Stimulated activated naive CD4-positive, alpha-beta T cell treated with Interleukin-2 at 50 U/mL for 16 hours (primary cell): ENCODE measurements around the gene PTPRM.

Experiments used
- DNase-seq: peaks from one replicate; lab custom pipeline; 2025; lab: John Stamatoyannopoulos, UW

Gene PTPRM

GRCh38 chr18:8362863-8363262, 795.7 kb downstream of the PTPRM start:
- no peak for DNase-seq

DNA sequence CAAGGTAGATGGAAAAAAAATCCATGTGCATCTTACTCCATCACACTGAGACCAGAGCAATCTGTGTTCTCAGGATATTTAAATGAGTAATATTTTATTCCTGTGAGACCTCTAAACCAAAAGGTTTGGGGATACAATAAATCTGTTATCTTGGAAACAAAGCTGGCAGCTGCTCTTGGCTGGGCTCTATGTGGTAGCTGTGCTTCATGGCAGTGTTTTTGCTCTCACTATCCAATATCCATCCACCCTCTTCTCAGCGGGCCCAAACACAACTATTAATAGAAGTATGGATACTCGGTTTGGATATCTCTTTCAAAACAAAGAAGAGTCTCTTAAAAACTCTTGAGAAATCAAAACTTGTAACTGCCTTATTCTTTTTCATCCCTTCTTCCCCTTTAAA, 797.3 kb downstream of the PTPRM start:
- DNase-seq, result no peak

DNA sequence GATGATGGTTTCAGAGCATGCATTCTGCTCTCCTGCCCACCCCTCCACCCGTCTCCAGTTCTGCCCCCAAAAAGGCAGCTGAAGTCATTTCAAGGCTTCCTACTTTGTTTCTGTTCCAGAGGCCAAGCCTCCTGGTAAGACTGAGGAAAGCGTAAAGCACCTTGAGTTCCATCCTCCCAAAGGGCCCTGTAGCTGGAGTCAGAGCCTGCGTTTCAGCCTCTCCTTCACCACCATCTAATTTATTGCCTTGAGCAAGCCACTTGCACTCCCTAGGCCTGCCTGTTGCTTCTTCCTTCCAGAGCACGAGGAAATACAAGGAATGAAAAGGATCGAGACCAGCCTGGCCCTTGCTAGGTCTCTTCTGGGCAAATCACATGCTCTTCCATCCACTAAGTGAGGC, 797.9 kb downstream of the PTPRM start:
- DNase-seq, result no peak

DNA sequence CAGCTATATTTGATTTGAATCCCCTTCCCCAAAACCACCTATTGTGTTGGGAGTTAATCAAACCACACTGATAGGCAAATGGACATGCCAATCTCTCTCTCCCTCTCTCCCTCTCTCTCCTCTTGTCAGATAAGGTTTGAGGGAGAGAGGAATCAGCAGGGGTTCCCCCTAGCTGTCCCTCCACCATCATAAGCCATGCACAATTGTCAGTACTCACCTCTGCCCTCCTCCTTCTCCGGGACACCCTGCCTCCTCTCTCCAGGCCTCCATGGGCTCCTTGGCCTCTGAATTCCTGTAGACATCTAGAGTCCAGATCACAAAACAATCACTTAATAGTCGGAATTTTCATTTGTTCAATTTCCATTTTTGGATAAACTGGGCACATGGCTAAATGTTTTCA, 798.4 kb downstream of the PTPRM start:
- DNase-seq, result no peak

DNA sequence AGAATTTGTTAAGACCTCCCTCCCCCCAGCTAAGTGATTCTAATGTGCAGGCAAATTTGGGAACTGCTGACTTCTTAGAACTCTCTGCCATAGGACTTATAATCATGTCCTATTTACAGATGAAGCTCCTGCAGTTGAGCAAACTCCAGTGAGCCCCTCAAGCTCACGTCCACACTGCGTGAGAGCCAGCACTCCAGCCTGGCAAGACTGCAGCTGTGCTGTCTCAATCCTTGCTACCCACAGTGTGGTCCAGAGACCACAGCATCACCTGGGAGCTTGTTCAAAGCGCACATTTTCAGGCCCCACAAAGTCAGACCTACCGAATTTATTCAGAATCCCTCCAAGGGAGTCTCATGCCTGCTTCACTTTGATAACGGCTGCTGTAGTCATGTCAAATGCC, 799.0 kb downstream of the PTPRM start:
- DNase-seq, result no peak

- DNase-seq, result no peak
These were observed 799.5 kb downstream of the PTPRM start for GRCh38 chr18:8366656-8367055.

DNA sequence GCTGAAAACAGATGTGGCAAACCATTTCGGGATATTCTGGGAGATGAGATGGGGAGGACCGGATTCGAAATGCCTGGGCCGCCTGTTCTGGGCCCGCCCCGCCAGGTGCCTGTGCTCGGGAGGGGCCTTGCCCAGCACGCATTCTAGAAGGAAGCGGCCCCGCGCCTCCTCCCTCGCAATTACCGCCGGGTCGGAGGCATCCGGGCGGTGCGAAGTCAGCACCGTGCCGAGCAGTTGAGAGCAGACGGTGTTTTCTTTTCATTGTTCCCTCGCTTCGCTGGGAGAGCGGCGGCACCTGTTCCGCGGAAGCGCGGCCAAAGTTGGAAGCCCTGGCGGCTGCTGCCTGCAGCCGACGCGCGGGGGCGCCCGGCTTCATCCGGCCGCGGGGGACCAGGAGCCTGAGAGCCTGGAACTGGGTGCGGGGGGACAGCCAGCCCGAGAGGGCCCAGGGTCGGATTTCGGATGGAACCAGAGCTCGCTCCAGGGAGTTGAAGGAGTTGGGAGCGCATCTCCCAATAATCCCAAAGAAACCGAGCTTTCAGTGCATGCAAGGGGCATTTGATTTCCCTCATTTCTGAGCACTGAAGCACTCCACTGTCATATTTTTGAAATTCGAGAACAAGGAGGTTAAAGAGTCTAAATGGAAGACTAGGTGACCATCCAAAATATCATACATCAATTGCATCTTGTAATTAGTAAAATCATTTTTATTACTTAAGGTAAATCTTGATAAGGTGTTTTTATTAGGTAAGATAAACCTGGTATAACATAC, 800.3 kb downstream of the PTPRM start:
- DNase-seq, result no peak

DNA sequence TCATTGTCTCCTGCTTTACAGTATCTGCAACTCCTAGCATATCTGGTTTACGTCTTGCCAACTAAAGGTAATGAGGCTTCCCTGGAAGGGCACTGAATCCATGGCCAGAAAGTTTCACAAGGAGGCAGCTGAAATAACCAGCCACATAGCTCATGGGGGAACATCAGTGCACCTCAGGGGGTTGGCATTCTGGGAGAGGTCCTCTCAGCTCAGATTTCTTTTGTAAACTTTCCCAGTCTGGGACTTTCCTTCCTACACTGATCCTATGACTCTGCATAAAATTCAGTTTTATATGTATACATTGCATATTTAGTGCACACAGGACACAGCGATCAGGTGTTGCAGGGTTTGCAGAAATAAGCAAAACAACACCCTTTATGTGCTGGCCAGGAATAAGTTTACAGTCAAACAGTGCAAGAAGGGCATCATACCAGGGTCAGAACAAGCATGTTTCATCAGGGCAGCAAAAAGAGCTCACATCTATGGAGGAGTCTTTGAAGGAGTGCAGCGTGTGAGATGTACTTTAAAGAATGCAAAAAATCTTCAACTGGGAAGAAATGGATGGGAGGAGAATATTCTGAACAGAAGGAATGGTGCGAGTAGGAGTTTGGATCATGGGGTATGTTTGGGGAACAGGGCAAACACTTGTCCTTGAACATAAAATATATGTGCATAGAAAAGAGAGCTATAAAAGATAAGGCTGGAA, 801.5 kb downstream of the PTPRM start:
- no peak for DNase-seq

DNA sequence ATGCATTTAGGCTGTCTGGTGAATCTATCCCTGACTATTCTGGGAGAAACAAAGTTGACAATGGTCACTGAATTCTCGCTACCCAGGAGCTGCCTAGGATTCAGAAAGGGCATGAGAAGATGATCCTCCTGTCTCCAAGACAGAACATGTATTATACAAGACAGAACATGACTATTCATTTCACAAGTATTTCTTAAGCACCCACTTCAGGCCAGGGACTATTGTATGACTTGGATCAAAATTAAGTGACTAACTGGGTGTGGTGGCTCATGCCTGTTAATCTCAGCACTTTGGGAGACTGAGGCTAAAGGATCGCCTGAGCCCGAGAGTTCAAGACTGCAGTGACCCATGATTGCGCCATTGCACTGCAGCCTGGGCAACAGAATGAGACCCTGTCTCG, 806.4 kb downstream of the PTPRM start:
- DNase-seq, result no peak

DNA sequence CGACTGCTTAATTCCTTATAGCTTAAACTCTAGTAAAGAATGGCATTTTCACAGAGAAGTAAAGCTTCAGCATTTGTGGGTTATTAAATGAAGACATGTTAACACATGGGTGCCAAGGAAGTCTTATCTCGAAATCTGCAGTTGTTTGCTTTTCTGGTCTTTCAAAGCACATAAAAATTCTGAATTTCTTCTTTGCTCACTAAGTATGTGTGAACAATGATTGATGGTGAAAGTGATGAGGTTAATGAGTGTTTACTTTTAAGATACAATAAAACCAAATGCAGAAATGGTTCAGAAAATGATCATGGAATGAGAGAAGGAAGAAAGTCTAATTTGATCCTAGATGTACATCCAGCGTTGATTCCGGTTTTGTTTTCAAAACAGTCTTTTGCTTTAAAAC, 807.6 kb downstream of the PTPRM start:
- no peak for DNase-seq

- no peak for DNase-seq
These were observed 808.1 kb downstream of the PTPRM start for GRCh38 chr18:8375249-8375648.

DNA sequence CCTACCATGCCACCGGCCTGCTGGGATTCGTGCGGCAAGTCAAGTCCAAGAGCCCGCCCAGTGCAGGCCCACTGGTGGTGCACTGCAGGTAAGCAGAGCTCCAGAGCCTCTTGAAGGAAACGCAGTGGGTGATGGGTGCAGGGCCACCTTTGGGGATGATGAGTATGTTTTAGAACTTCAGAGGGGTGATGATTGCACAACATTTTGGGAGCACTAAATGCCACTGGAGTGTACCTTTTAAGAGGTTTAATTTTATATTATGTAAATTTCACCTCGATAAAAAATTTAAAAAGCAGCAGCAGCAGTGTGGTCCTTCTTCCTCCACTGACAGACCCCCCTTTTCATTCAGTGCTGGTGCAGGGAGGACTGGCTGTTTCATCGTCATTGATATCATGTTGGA, 809.0 kb downstream of the PTPRM start:
- DNase-seq, result no peak

DNA sequence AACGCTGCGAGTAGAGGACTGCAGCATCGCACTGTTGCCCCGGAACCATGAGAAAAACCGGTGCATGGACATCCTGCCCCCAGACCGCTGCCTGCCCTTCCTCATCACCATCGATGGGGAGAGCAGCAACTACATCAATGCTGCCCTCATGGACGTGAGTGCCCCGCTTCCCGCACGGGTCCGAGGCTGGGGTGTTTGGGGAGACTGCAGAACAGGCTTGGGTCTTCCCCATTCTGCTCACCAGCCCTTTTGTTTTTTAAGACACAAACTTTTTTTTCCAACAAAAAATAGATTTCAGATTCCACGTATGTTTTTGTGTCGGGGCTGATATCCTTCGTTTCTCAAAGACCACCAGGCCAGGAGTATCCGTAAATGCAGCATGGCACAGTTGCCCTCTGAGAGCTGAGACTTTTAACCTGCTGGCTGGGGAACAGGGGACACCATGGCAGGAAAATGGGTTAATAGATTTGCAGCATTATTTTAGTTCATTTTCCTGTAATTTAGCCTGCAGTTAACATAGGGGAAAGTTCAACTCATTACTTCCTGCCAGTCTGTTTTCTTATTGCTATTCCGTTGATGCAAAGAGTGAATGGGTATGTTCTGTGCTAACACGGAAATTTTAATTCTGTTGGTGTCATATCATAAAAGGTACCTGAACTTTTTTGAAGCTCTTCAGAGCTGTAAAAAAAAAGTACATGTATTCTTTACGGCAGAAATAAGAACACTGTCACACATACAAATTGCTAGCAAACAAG, 812.2 kb downstream of the PTPRM start:
- no peak for DNase-seq

DNA sequence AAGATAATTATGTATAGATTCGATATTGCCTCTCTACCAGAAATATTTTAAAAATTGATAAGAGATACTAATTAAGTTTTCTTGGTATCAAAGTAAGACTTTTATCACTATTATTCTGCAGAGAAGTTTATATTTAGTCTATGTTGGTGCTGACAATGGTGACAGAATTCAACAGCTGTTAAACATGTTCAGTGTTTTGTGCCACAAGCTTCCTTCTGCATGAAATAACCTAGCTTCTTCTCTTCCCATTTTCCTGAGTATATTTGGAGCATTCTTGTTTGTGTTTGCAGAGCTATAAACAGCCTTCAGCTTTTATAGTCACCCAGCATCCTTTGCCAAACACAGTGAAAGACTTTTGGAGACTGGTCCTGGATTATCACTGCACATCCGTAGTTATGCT, 812.9 kb downstream of the PTPRM start:
- DNase-seq, result no peak

GRCh38 chr18:8380926-8381325, 813.8 kb downstream of the PTPRM start:
- DNase-seq, result no peak

GRCh38 chr18:8381821-8382459, 814.8 kb downstream of the PTPRM start:
- DNase-seq, result no peak

GRCh38 chr18:8385400-8385799, 818.3 kb downstream of the PTPRM start:
- no peak for DNase-seq

- DNase-seq, result no peak
These were observed 819.7 kb downstream of the PTPRM start for GRCh38 chr18:8386669-8387380.

- DNase-seq, result no peak
These were observed 822.5 kb downstream of the PTPRM start for GRCh38 chr18:8389391-8390340.

GRCh38 chr18:8391068-8391467, 824.0 kb downstream of the PTPRM start:
- DNase-seq, result no peak

DNA sequence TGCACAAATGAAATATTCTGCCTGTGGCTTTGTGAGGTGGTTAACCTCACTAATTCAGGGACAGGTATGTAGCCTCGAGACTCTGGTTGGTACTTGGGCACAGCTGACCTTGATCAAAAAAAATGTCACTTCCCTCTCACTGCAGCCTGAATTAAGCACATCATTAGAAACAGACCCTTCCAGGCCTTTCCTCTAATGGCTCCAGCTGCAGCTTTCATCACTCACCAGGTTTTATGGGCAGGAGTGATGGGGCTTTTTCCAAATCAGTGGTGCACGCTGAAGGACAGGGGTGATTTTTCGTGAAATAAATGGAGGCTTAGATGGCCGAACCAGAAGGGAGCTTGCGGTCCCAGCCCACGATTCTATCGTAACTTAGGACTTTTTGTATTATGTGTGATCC, 829.1 kb downstream of the PTPRM start:
- no peak for DNase-seq
